NCI-H2227 (cell line): Measurements from ENCODE around the gene NUP93.
"Not testable (repeated sequence)": the region's sequence is repeated elsewhere in the genome, so short reads cannot be mapped to it uniquely, and the experiment has no call there.

Source experiments
- DNase-seq: peaks from one replicate; lab custom pipeline; 2025; ENCODE audit not compliant: unreplicated experiment; lab: John Stamatoyannopoulos, UW

NUP93 gene

GRCh38 chr16:56775162-56775561 is 45.2 kb downstream of the NUP93 start:
- no peak for DNase-seq

- DNase-seq, result no peak
These were observed 46.6 kb downstream of the NUP93 start for GRCh38 chr16:56776562-56776961.

- no peak for DNase-seq
These were observed 47.1 kb downstream of the NUP93 start for GRCh38 chr16:56777001-56777400.

- no peak for DNase-seq
These were observed 47.6 kb downstream of the NUP93 start for GRCh38 chr16:56777482-56777881.

- DNase-seq, result no peak
These were observed 50.0 kb downstream of the NUP93 start for GRCh38 chr16:56779906-56780305.

- DNase-seq, result no peak
These were observed 50.7 kb downstream of the NUP93 start for GRCh38 chr16:56780646-56781045.

- DNase-seq, result peak; percentile 7
These were observed 51.6 kb downstream of the NUP93 start for GRCh38 chr16:56781528-56781961.

GRCh38 chr16:56783344-56783743 is 53.4 kb downstream of the NUP93 start:
- DNase-seq, result no peak

GRCh38 chr16:56785317-56785716 is 55.4 kb downstream of the NUP93 start:
- no peak for DNase-seq

GRCh38 chr16:56787167-56787566 is 57.2 kb downstream of the NUP93 start:
- no peak for DNase-seq

GRCh38 chr16:56788435-56788834 is 58.5 kb downstream of the NUP93 start:
- DNase-seq, result no peak

- DNase-seq, result peak; percentile 66
These were observed 59.4 kb downstream of the NUP93 start for GRCh38 chr16:56789360-56789759.

- peak; percentile 52 for DNase-seq
These were observed 63.0 kb downstream of the NUP93 start for GRCh38 chr16:56792967-56793366.

- DNase-seq, result peak; percentile 33
These were observed 63.6 kb downstream of the NUP93 start for GRCh38 chr16:56793492-56793891.

- no peak for DNase-seq
These were observed 65.1 kb downstream of the NUP93 start for GRCh38 chr16:56795011-56795410.

- DNase-seq, result not testable (repeated sequence)
These were observed 67.1 kb downstream of the NUP93 start for GRCh38 chr16:56797038-56797437.

- no peak for DNase-seq
These were observed 67.9 kb downstream of the NUP93 start for GRCh38 chr16:56797861-56798260.

- no peak for DNase-seq
These were observed 69.0 kb downstream of the NUP93 start for GRCh38 chr16:56798955-56799354.

GRCh38 chr16:56800355-56800754 is 70.4 kb downstream of the NUP93 start:
- DNase-seq, result no peak

GRCh38 chr16:56801762-56802161 is 71.8 kb downstream of the NUP93 start:
- DNase-seq, result no peak

GRCh38 chr16:56807011-56807675 is 77.2 kb downstream of the NUP93 start:
- DNase-seq, result no peak

- not testable (repeated sequence) for DNase-seq
These were observed 77.7 kb downstream of the NUP93 start for GRCh38 chr16:56807676-56808067.

- DNase-seq, result no peak
These were observed 81.0 kb downstream of the NUP93 start for GRCh38 chr16:56810954-56811353.
